ENCODE data around the gene TAF11. TPM values are rescaled to one million over a fixed set of nuclear protein-coding genes. Genes with fewer than 3 reads are reported as not detected.

Gene TAF11
- total RNA-seq, 2 experiments from 2014 or later: 30.1 to 41.5 TPM

GRCh38 chr6:34875292-34876213 is 12.3 kb downstream of the TAF11 start:
- DNase-seq (ENCODE audit: low spot score): no peak
- intact Hi-C loops (cut with micrococcal nuclease; ENCODE audit: unreplicated experiment): no loop called here
- no peaks in the 10 kb centered on the region for H3K4me1 ChIP-seq (ENCODE audit: insufficient read depth, low read length, poor library complexity, severe bottlenecking)
- peaks cover 94% of the 10 kb centered on the region for H3K36me3 ChIP-seq (ENCODE audit: insufficient read depth, low read length)
- no peak overlapping the region for H3K27ac ChIP-seq (ENCODE audit: low read depth, low read length, poor library complexity, severe bottlenecking)
- TF ChIP-seq EZH2phosphoT487 (IDR thresholded peaks at IDR 0.05; ENCODE audit: borderline replicate concordance, low read depth, low read length) (no peak), CTCF (conservative IDR thresholded peaks at IDR 0.05; ENCODE audit: low read length) (no peak)
- no peak overlapping the region for H2AFZ ChIP-seq (ENCODE audit: low read length)
- POLR2A ChIA-PET: interaction anchor here (1.1 to 1.3 kb wide), 2 partner anchors 11 to 12 kb away, joined by 4 read pairs; no protein-coding TSS in a partner anchor
- no peak overlapping the region for H3K4me2 ChIP-seq (ENCODE audit: low read length)
- H4K20me1 ChIP-seq (ENCODE audit: insufficient read depth, low read length): no peaks in the 10 kb centered on the region
- no peaks in the 10 kb centered on the region for H3K9me3 ChIP-seq (ENCODE audit: low read length)
- CTCF ChIA-PET (ENCODE audit: unreplicated experiment): no interaction called here
- no peaks in the 10 kb centered on the region for H3K9me2 ChIP-seq (ENCODE audit: insufficient read depth, low read length)
- BruUV-seq (replicated peaks): no TSS peak
- H3K79me2 ChIP-seq (ENCODE audit: insufficient read depth, low read depth, low read length): no peaks in the 10 kb centered on the region
- no peak overlapping the region for H3K4me3 ChIP-seq (ENCODE audit: low read depth, low read length, poor library complexity, severe bottlenecking)

GRCh38 chr6:34872332-34872731 is 15.5 kb downstream of the TAF11 start:
- Histone ChIP-seq H2AFZ (ENCODE audit: low read length) (no peak overlapping the region), H3K36me3 (ENCODE audit: insufficient read depth, low read length) (peaks cover 97% of the 10 kb centered on the region), H3K4me2 (ENCODE audit: low read length) (no peak overlapping the region), H3K27ac (ENCODE audit: low read depth, low read length, poor library complexity, severe bottlenecking) (no peak overlapping the region), H3K4me1 (ENCODE audit: insufficient read depth, low read length, poor library complexity, severe bottlenecking) (no peaks in the 10 kb centered on the region), H3K4me3 (ENCODE audit: low read depth, low read length, poor library complexity, severe bottlenecking) (no peak overlapping the region), H3K9me3 (ENCODE audit: low read length) (no peaks in the 10 kb centered on the region), H4K20me1 (ENCODE audit: insufficient read depth, low read length) (no peaks in the 10 kb centered on the region), H3K9me2 (ENCODE audit: insufficient read depth, low read length) (no peaks in the 10 kb centered on the region), H3K79me2 (ENCODE audit: insufficient read depth, low read depth, low read length) (no peaks in the 10 kb centered on the region)
- intact Hi-C loops (cut with micrococcal nuclease; ENCODE audit: unreplicated experiment): no loop called here
- ChIA-PET CTCF (ENCODE audit: unreplicated experiment) (interaction anchor here (0.5 to 0.6 kb wide), 2 partner anchors 286 to 1416 kb away, joined by 3 to 4 read pairs; no protein-coding TSS in a partner anchor), POLR2A (interaction anchor here (0.6 kb wide), 1 partner anchor 470 kb away, joined by 3 read pairs; no protein-coding TSS in a partner anchor)
- no peak for DNase-seq (ENCODE audit: low spot score)
- TF ChIP-seq CTCF (conservative IDR thresholded peaks at IDR 0.05; ENCODE audit: low read length): no peak
- TF ChIP-seq EZH2phosphoT487 (IDR thresholded peaks at IDR 0.05; ENCODE audit: borderline replicate concordance, low read depth, low read length): no peak
- BruUV-seq (replicated peaks): no TSS peak

DNA sequence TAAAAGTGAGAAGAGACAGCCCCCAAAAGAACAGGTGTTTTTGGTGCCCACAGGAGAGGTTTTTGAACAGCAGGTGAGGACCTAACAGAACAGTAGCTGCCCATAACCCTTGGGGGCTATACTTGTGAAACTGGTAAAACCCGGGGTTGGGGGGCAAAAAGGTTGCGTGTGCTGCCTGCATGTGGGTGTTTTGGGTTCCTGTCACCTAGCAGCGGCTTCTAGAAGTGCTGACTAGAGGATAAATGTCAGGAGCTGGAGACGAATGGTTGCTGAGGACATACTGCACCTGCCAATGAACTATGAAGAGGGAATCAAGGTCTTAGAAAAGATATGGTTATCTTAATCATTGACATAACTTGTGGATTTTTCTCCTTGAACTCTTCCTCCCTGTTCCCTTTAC is 16.0 kb downstream of the TAF11 start:
- H4K20me1 ChIP-seq (ENCODE audit: insufficient read depth, low read length): no peaks in the 10 kb centered on the region
- intact Hi-C loops (cut with micrococcal nuclease; ENCODE audit: unreplicated experiment): no loop called here
- H3K4me1 ChIP-seq (ENCODE audit: insufficient read depth, low read length, poor library complexity, severe bottlenecking): no peaks in the 10 kb centered on the region
- no peaks in the 10 kb centered on the region for H3K9me3 ChIP-seq (ENCODE audit: low read length)
- no TSS peak for BruUV-seq (replicated peaks)
- no peaks in the 10 kb centered on the region for H3K79me2 ChIP-seq (ENCODE audit: insufficient read depth, low read depth, low read length)
- DNase-seq (ENCODE audit: low spot score): no peak
- H2AFZ ChIP-seq (ENCODE audit: low read length): no peak overlapping the region
- POLR2A ChIA-PET: no interaction called here
- H3K9me2 ChIP-seq (ENCODE audit: insufficient read depth, low read length): no peaks in the 10 kb centered on the region
- H3K36me3 ChIP-seq (ENCODE audit: insufficient read depth, low read length): peaks cover 97% of the 10 kb centered on the region
- H3K4me3 ChIP-seq (ENCODE audit: low read depth, low read length, poor library complexity, severe bottlenecking): no peak overlapping the region
- TF ChIP-seq CTCF (conservative IDR thresholded peaks at IDR 0.05; ENCODE audit: low read length) (no peak), EZH2phosphoT487 (IDR thresholded peaks at IDR 0.05; ENCODE audit: borderline replicate concordance, low read depth, low read length) (no peak)
- H3K4me2 ChIP-seq (ENCODE audit: low read length): no peak overlapping the region
- no peak overlapping the region for H3K27ac ChIP-seq (ENCODE audit: low read depth, low read length, poor library complexity, severe bottlenecking)
- CTCF ChIA-PET (ENCODE audit: unreplicated experiment): interaction anchor here (0.6 kb wide), 1 partner anchor 285 kb away, joined by 4 read pairs; no protein-coding TSS in a partner anchor
